GM19452 (cell line): Measurements from ENCODE around the gene TSPY8.
"Not testable (repeated sequence)": the region's sequence is repeated elsewhere in the genome, so short reads cannot be mapped to it uniquely, and the experiment has no call there.

Source experiments
- ATAC-seq: cut with Tn5 transposase; IDR thresholded peaks from one replicate; pipeline ENCODE4 v1.9.1; 2021; ENCODE audit not compliant: unreplicated experiment

Gene TSPY8, protein sequence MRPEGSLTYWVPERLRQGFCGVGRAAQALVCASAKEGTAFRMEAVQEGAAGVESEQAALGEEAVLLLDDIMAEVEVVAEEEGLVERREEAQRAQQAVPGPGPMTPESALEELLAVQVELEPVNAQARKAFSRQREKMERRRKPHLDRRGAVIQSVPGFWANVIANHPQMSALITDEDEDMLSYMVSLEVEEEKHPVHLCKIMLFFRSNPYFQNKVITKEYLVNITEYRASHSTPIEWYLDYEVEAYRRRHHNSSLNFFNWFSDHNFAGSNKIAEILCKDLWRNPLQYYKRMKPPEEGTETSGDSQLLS

DNA sequence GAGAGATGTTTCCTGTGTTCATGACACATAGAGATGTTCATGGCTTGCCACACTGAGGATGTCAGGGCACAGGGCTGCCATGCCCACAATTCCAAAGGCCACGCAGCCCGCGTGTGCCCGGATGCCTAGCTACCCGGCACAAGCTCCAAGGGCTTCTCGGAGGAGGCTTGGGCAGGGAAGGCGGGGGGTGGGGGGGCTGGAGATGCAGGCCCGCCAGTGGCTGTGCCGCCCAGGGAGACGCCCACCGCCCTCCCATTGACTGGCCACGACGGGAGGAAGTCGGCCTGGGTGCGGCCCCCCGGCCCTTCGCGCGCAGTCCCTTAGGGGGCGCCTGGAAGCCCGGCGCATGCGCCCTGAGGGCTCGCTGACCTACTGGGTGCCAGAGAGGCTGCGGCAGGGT lies at the start of gene TSPY8:
Gene TSPY8 (plus strand): TSS at position 301 of the 400 bp plus-strand sequence. CDS start 46 bp downstream, at position 347.
- not testable (repeated sequence) for ATAC-seq

DNA sequence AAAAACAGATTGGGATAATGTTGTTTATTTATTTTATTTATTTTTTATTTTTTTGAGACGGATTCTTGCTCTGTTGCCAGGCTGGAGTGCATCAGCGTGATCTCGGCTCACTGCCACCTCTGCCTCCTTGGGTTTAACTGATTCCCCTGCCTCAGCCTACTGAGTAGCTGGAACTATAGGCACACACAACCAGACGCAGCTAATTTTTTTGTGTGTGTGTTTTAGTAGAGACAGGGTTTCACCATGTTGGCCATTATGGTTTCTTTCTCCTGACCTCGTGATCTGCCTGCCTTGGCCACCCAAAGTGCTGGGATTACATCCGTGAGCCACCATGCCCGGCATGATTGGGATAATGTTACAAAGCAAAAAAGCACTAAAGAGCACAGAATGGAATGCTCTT lies 36.6 kb upstream of the TSPY8 start:
- ATAC-seq: no peak

DNA sequence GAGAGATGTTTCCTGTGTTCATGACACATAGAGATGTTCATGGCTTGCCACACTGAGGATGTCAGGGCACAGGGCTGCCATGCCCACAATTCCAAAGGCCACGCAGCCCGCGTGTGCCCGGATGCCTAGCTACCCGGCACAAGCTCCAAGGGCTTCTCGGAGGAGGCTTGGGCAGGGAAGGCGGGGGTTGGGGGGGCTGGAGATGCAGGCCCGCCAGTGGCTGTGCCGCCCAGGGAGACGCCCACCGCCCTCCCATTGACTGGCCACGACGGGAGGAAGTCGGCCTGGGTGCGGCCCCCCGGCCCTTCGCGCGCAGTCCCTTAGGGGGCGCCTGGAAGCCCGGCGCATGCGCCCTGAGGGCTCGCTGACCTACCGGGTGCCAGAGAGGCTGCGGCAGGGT lies 20.4 kb upstream of the TSPY8 start, which contains the start of gene TSPY4:
Gene TSPY4 (plus strand): TSS at position 301 of the 400 bp plus-strand sequence. CDS start 46 bp downstream, at position 347.
- not testable (repeated sequence) for ATAC-seq

DNA sequence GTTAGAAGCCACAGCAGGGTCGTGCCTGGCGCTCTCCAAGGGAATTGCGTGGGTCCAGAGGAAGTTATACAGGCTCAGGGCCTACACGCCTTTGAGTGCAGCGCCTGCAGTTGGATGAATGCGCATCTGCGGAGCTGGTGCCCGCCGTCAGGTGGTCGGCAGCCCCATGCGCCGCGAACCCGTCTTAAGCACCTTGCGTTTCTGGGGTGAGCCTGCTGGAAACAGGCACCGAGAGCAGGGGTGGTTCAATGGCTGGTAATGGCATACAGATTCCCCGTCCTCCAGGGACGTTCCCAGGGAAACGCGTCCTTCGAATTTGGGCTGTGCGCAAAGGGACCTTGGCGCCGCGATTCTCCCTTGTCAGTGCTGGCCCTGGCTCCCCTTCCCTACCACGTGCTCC lies 38.9 kb downstream of the TSPY8 start:
- ATAC-seq: not testable (repeated sequence)

DNA sequence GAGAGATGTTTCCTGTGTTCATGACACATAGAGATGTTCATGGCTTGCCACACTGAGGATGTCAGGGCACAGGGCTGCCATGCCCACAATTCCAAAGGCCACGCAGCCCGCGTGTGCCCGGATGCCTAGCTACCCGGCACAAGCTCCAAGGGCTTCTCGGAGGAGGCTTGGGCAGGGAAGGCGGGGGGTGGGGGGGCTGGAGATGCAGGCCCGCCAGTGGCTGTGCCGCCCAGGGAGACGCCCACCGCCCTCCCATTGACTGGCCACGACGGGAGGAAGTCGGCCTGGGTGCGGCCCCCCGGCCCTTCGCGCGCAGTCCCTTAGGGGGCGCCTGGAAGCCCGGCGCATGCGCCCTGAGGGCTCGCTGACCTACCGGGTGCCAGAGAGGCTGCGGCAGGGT lies 40.5 kb downstream of the TSPY8 start, which contains the start of gene TSPY3:
Gene TSPY3 (plus strand): TSS at position 301 of the 400 bp plus-strand sequence. CDS start 46 bp downstream, at position 347.
- ATAC-seq: not testable (repeated sequence)
